IPS-18c (cell line): ENCODE data around the gene ABCC6.
"Not testable (repeated sequence)": the region's sequence is repeated elsewhere in the genome, so short reads cannot be mapped to it uniquely, and the experiment has no call there.

Source experiments
- H3K4me3 ChIP-seq: 2 replicates; pipeline ENCODE4 v1.7.0; 2013; ENCODE audit warnings: low read depth, mild to moderate bottlenecking, low read length, moderate library complexity; ENCODE audit not compliant: insufficient read depth
- H3K9me3 ChIP-seq: one replicate; pipeline ENCODE4 v1.6.1; 2013; ENCODE audit warnings: mild to moderate bottlenecking, low read length, moderate library complexity; ENCODE audit not compliant: control insufficient read depth, insufficient read depth

ABCC6 gene

GRCh38 chr16:16175296-16175695 lies 48.0 kb downstream of the ABCC6 start:
- no peaks in the 10 kb centered on the region for H3K9me3 ChIP-seq
- H3K4me3 ChIP-seq: no peak overlapping the region

- no peaks in the 10 kb centered on the region for H3K9me3 ChIP-seq
- H3K4me3 ChIP-seq: no peak overlapping the region
Measured at GRCh38 chr16:16172991-16173390, 50.3 kb downstream of the ABCC6 start.

GRCh38 chr16:16171332-16171919 lies 51.9 kb downstream of the ABCC6 start:
- no peak overlapping the region for H3K4me3 ChIP-seq
- no peaks in the 10 kb centered on the region for H3K9me3 ChIP-seq

GRCh38 chr16:16169615-16170014 lies 53.7 kb downstream of the ABCC6 start:
- H3K9me3 ChIP-seq: no peaks in the 10 kb centered on the region
- no peak overlapping the region for H3K4me3 ChIP-seq

- Histone ChIP-seq H3K4me3 (no peak overlapping the region), H3K9me3 (no peaks in the 10 kb centered on the region)
Measured at GRCh38 chr16:16168431-16168830, 54.9 kb downstream of the ABCC6 start.

GRCh38 chr16:16167927-16168326 lies 55.4 kb downstream of the ABCC6 start:
- no peak overlapping the region for H3K4me3 ChIP-seq
- H3K9me3 ChIP-seq: no peaks in the 10 kb centered on the region

GRCh38 chr16:16166949-16167348 lies 56.3 kb downstream of the ABCC6 start:
- Histone ChIP-seq H3K4me3 (no peak overlapping the region), H3K9me3 (no peaks in the 10 kb centered on the region)

- Histone ChIP-seq H3K4me3 (no peak overlapping the region), H3K9me3 (no peaks in the 10 kb centered on the region)
Measured at GRCh38 chr16:16166085-16166484, 57.2 kb downstream of the ABCC6 start.

GRCh38 chr16:16164243-16164642 lies 59.1 kb downstream of the ABCC6 start:
- Histone ChIP-seq H3K4me3 (no peak overlapping the region), H3K9me3 (peaks cover 2% of the 10 kb centered on the region)

- no peak overlapping the region for H3K4me3 ChIP-seq
- peaks cover 2% of the 10 kb centered on the region for H3K9me3 ChIP-seq
Measured at GRCh38 chr16:16163571-16163970, 59.7 kb downstream of the ABCC6 start.

- Histone ChIP-seq H3K9me3 (peaks cover 2% of the 10 kb centered on the region), H3K4me3 (no peak overlapping the region)
Measured at GRCh38 chr16:16163109-16163508, 60.2 kb downstream of the ABCC6 start.

- peaks cover 2% of the 10 kb centered on the region for H3K9me3 ChIP-seq
Measured at GRCh38 chr16:16162591-16162990, 60.7 kb downstream of the ABCC6 start.

GRCh38 chr16:16161840-16162239 lies 61.5 kb downstream of the ABCC6 start:
- not testable (repeated sequence) for H3K9me3 ChIP-seq, H3K4me3 ChIP-seq

More at GRCh38 chr16:16162591-16162990, 60.7 kb downstream of the ABCC6 start:
- H3K4me3 ChIP-seq: no peak overlapping the region

- H3K9me3 ChIP-seq: peaks cover 2% of the 10 kb centered on the region
- no peak overlapping the region for H3K4me3 ChIP-seq
Measured at GRCh38 chr16:16161319-16161718, 62.0 kb downstream of the ABCC6 start.

- peaks cover 2% of the 10 kb centered on the region for H3K9me3 ChIP-seq
- no peak overlapping the region for H3K4me3 ChIP-seq
Measured at GRCh38 chr16:16159662-16160061, 63.6 kb downstream of the ABCC6 start.

- no peak overlapping the region; the same call in 1 of the 2 replicates for H3K4me3 ChIP-seq
- peaks cover 2% of the 10 kb centered on the region for H3K9me3 ChIP-seq
Measured at GRCh38 chr16:16158741-16159374, 64.4 kb downstream of the ABCC6 start.

GRCh38 chr16:16158082-16158658 lies 65.1 kb downstream of the ABCC6 start:
- peaks cover 2% of the 10 kb centered on the region for H3K9me3 ChIP-seq
- no peak overlapping the region for H3K4me3 ChIP-seq

- Histone ChIP-seq H3K4me3 (no peak overlapping the region), H3K9me3 (peaks cover 2% of the 10 kb centered on the region)
Measured at GRCh38 chr16:16157166-16157565, 66.1 kb downstream of the ABCC6 start.
